Skin of body (tissue), 2 donors: ENCODE data around the gene CLCF1. TPM values are rescaled to one million over a fixed set of nuclear protein-coding genes. Genes with fewer than 3 reads are reported as not detected.
A peak's percentile ranks its signal among the peaks of the same experiment; 100 is the strongest.

Experiments
- DNase-seq: peaks from one replicate; lab custom pipeline; 2025; lab: John Stamatoyannopoulos, UW
- total RNA-seq: library from RNA; depleted of rRNA; stranded (reverse); fragments of >200 nt; gene quantifications from one replicate; pipeline ENCODE4 v1.2.3, GENCODE V29; 2014

The CLCF1 gene
- total RNA-seq, 1 donor from 2014 or later, result 0.89 TPM

GRCh38 chr11:67396259-67396581 lies 22.8 kb upstream of the CLCF1 start:
- DNase-seq, result no peak

- no peak for DNase-seq
These were observed 22.3 kb upstream of the CLCF1 start for GRCh38 chr11:67395555-67396258.

GRCh38 chr11:67393990-67394389 lies 20.6 kb upstream of the CLCF1 start:
- no peak for DNase-seq

- no peak for DNase-seq
These were observed 20.0 kb upstream of the CLCF1 start for GRCh38 chr11:67393437-67393836.

- DNase-seq, result no peak
These were observed 18.9 kb upstream of the CLCF1 start for GRCh38 chr11:67392183-67392715.

GRCh38 chr11:67391304-67392182 lies 18.1 kb upstream of the CLCF1 start, which contains the start of gene RAD9A:
Gene RAD9A, plus strand, starts transcription at chr11:67391986. Its CDS starts 59 bp downstream, at chr11:67392045.
- peak; percentile 90 for DNase-seq

- DNase-seq, result no peak
These were observed 17.5 kb upstream of the CLCF1 start for GRCh38 chr11:67390947-67391303.

- no peak for DNase-seq
These were observed 16.1 kb upstream of the CLCF1 start for GRCh38 chr11:67389477-67389876.

GRCh38 chr11:67387518-67387917 lies 14.1 kb upstream of the CLCF1 start:
- DNase-seq, result no peak

GRCh38 chr11:67387069-67387468 lies 13.7 kb upstream of the CLCF1 start:
- no peak for DNase-seq

- no peak for DNase-seq
These were observed 11.5 kb upstream of the CLCF1 start for GRCh38 chr11:67384851-67385366.

GRCh38 chr11:67382276-67383136 lies 9.1 kb upstream of the CLCF1 start:
- peak; percentile 73 for DNase-seq

- DNase-seq, result no peak
These were observed 8.0 kb upstream of the CLCF1 start for GRCh38 chr11:67381244-67381972.

- DNase-seq, result no peak
These were observed 6.0 kb upstream of the CLCF1 start for GRCh38 chr11:67379061-67380058.

GRCh38 chr11:67378544-67378943 lies 5.1 kb upstream of the CLCF1 start:
- DNase-seq, result no peak

- DNase-seq, result no peak
These were observed 3.7 kb upstream of the CLCF1 start for GRCh38 chr11:67376873-67377808.

GRCh38 chr11:67376063-67376820 lies 2.8 kb upstream of the CLCF1 start:
- no peak for DNase-seq
